Suprapubic skin (tissue), 2 donors: ENCODE measurements around the gene LLPH.

Experiments
- EP300 ChIP-seq: sonication (generic); formaldehyde crosslinking; IDR thresholded peaks from one replicate; pipeline ENCODE4 v1.6.1; 2017; ENCODE audit warnings: antibody characterized with exemption
- POLR2A ChIP-seq, 2 donors: fragments of 450-650 bp; IDR thresholded peaks; one replicate each; pipeline ENCODE4 v1.6.1; 2017; ENCODE audit warnings: antibody characterized with exemption in 2 of 2, mild to moderate bottlenecking in 2 of 2, moderate library complexity in 2 of 2

DNA sequence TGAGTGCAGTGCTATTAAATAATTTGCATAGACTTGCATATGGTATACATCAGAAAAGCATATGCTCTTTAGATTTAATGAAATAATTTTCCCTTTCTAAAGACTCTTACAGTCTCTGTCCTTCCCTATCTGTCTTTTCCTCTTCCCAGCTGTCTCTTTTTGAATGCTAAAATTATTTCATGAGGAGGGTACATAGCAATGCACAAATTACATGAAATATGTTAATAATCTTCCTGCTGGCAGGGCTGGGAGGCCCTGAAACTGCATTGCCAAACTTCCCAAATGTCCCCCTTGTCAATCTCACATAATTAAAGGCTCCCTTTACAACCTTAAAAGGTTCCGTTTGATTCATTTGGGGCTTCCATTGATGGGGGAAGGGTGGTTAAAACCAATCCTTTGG, 22.2 kb downstream of the LLPH start:
- TF ChIP-seq POLR2A (IDR thresholded peaks at IDR 0.05) (no peak), EP300 (no peak)
